SW480 (cell line): ENCODE measurements around the gene ANKRD33B.
"Not testable (repeated sequence)": the region's sequence is repeated elsewhere in the genome, so short reads cannot be mapped to it uniquely, and the experiment has no call there.

Experiments
- DNase-seq: peaks from one replicate; pipeline ENCODE4 v3.0.0-alpha.2; 2016; ENCODE audit warnings: low spot score

The ANKRD33B gene

DNA sequence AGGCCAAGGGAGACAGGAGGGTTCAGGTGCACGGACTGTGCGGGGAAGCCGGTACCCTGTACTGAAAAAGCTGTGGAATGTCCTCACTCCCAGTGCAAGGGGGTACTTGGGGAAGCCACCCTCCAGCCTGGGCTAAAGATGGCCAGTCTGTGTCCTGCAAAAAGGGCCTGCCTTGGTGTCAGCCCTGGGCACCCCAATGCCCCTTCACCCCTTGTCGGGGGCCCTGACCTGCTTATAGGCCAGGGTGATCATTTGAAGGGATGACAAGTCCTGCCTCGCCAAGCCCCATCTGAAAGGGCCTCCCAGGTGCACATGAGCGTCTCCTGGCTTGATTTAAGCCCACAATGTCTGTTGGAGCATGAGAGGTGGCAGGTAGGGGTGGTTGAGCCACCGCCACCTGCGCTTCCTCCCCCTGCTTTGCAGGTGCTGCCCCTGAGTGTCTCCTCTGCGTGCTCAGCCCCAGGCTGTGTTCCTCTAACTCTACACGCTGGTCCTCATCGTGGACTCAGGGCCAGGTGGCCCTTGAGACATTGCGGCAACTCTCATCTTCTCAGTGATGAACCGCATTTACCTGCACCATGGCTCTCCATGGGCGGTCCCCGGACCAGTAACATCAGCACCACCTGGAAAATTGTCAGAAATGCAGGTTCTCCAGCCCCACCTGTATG lies 97.0 kb downstream of the ANKRD33B start:
- DNase-seq, result no peak

DNA sequence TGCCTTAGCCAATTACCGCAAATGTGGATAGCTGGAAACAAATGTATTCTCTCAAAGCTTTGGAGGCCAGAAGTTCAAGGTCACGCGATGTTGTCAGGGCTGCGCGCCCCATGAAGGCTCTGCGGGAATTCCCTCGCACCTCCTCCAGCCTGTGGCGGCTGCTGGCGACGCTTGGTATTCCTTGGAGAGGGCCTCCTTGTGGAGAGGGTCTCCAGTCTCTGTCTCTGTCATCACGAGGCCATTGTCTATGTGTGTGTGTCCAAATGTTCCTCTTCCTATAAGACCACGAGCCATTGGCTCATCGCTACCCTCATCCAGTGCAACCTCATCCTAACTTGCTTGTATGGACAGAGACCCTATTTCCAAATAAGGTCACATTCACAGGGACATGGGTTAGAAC lies 97.5 kb downstream of the ANKRD33B start:
- no peak for DNase-seq

DNA sequence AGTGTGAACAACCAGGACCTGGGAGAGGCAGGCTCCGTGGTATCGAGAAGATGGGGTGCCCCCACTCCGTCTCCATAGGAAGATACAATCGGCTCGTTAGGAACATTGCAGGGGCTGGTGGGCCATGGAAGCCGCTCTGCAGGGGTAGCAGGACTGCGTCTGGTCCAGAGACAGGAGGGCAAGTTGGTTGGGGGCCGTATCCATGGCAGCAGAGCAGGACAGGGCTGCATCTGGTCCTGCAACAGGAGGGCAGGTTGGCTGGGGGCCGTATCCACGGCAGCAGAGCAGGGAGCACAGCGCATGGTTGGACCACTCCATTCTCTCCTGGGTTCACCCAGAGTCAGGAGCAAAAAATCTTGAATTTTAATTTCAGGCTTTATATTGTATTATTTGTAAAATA lies 98.2 kb downstream of the ANKRD33B start:
- no peak for DNase-seq

DNA sequence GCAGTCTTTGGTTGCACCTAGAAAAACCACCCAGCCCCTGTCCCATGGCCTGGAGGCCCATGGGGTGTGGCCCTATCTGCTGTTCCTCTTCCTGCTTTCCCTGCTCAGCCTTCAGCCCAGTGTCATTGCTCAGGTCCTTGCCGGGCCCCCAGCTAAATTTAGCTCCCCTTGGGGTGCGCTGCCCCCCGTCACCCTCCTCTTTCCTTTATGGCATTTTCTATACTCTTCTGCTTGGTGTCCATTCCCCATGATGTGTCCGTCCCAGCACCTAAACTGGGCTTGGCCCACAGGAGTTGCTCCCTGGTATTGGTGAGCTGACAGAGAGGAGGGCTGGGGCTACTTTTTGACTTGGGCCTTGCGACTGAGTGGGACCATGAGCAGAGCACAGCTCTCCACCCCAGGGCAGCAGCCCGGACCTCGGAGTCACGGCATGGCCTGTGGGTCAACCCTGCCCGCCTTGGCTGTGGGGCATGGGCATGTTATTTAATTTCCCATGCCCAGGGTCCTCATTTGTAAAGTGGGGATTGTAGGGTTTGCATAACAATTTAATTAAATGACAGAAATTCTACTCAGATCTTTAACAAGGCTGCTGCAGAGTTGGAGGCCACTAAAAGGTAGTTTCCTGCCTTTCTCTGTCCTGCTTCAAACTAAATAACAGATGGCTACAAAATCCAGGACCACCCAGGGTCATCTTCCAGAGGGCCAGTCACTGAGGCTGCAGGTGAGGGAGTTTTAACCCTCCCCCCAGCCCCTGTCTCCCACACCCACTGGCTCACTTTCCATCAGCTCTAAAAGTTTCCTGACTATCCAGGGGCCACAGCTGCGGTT lies 99.0 kb downstream of the ANKRD33B start:
- DNase-seq, result no peak

DNA sequence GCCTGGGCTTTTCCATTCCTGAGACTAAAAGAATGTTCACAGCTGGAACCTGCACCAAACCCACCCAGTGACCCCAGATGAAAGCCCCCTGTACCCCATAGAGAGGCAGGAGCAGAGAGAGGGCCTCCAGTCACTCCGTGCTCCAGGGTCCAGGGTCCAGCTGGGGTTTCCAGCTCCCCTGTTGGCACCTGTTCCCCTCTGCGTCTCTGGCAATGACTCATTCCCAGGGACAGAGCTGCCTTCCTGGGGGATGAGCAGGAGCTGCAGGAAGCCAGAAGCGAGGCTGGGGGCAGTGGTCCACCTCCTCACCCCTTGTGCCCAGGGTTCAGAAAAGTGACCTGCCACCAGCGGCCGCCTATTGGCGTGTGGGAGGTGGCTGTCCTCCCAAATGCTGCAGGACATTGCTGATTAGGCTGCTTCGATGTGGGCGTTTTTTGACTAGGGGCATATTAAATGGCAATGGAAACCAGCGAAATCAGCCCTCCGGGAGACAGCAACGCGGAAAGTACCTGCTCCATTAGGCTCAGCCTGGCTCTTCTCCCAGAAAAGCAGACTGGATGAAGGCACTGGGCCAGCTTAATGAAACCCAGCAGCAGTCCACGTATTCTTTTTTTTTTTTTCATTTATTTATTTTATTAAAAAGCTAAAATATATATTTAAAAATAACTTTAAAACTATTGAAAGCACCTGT lies 99.8 kb downstream of the ANKRD33B start:
- no peak for DNase-seq

DNA sequence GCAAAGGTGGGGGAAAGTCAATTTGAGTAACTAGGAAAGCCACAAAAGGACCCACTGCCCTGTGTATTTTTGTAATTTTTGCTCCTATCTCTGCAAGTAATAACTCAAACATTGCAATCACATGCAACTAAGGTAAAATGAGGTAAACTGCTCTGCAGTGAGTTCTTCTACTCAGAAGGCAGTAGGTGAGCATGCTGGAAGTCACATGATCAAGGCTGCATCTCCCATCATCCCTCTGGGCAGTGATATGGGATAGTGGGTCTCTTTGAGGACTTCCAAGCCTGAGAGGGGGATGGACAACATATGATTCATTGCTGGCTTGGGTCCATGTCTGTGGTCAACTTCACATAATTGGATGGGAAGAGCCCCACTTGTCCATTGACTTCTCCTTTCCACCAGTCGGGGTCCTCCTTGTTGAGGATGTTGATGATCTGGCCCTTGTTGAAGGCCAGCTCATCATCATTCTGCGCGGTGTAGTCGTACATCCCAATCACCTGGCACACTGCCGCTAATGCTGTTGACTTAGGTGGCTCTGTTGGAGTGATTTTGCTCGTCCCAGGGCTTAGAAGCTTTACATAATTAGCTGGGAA lies 100.4 kb downstream of the ANKRD33B start:
- DNase-seq, result not testable (repeated sequence)

DNA sequence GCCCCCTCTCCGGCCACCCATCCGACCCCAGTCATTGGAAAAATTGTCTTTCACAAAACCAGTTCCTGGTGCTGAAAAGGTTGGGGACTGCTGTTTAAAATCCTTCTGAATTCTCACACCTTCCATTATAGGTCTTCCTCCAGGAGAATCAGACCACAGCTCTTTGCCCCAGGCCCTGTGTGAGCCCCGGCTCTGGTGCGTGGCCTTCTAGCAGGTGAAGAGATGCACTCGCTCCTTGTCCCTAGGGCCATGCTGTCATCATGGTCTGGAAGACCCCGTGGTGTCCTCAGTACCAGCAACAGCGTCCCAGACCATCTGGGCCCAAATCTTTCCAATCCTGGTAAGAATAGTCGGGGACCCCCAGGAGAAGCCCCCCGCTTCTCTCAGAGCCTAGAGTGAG lies 101.9 kb downstream of the ANKRD33B start:
- DNase-seq, result no peak

DNA sequence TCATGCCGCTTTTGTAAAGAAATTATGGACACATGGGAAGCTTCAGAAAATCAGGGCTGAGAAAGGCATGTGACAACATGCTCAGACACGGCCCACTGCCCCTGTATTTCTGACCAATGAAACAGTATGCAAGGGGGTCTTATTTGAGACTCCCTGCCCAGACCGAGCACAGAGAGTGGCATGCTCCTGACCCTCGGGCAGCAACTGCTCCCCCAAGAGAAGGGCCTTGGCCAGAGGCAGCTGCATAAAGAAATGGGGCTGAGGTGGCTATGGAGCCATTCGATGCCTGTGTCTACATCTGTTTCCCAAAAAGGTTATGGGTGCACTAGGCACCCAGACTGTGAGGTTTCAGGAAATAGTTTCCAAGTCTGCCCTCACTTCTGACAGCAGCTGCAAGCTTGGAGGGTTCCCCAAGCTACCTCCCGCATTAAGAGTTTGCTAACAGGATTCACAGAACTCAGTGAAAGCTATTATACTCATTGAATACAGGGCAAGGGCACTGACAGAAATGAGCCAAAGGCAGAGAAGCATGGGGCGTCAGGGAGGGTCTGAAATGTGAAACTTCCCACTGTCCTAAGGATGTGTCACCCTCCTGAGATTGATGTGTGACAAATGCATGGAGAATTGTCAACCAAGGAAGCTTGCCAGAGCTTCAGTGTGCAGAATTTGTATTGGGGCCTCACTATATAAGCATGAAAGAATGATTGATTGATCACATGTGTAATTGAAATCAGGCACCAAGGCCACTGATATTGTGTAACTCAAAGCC lies 102.8 kb downstream of the ANKRD33B start:
- no peak for DNase-seq

DNA sequence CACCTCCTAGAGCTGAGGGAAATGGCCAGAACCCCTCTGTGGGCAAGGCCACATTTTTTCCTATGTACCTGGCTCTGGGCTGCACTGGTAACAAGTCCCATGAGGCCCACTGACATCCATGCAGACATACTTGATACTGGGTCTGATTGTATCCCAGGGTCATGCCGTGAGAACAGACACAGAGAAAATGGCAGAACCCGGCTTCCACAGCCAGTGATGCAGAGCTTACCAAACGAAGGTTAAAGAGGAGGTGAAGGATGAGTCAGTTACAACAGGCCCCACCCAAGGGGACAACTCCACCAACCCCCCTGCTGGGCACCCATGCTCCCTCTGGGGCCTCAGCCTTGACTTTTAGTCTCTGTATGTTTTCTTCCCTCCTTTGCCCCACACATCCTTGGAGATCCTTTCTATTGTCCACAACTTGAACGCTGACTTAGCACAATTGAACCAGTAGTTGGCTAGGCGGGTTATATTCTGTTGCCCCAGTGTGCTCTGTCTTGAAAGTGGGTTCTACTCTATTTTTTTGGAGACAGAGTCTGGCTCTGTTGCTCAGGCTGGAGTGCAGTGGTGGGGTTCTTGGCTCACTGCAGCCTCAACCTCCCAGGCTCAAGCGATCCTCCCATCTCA lies 103.7 kb downstream of the ANKRD33B start:
- DNase-seq, result no peak

DNA sequence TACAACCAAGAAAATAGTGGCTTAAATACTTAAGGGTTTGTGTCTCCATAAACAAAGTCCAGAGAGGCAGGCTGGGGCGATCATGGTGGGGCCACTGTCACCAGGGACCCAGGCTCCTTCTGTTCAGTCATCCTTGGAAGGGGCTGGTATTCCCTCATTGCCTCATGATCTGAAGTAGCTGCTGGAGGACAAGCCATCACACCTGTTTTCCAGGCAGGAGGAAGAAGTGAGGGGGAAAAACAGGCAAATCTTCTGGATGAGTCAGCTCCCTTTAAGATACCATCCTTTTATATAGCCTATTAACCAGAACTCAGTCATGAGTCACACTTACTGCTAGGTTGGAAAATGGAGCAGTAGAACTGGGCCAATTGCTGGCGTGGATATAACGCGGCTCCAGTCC lies 104.8 kb downstream of the ANKRD33B start:
- DNase-seq, result peak; percentile 26

DNA sequence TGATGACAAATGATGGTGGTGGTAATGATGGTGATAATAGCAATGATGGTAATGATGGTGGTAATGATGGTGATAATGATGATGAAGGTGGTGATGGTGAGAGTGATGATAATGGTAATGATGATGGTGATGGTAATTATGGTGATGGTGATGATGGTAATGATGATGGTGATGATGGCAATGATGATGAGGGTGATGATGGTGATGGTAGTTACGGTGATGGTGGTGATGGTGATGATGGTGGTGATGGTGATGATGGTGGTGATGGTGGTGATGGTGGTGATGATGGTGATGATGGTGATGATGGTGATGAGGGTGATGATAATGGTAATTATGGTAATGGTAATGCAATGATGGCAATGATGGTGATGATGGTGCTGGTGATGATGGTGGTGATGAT lies 106.1 kb downstream of the ANKRD33B start:
- DNase-seq, result no peak

DNA sequence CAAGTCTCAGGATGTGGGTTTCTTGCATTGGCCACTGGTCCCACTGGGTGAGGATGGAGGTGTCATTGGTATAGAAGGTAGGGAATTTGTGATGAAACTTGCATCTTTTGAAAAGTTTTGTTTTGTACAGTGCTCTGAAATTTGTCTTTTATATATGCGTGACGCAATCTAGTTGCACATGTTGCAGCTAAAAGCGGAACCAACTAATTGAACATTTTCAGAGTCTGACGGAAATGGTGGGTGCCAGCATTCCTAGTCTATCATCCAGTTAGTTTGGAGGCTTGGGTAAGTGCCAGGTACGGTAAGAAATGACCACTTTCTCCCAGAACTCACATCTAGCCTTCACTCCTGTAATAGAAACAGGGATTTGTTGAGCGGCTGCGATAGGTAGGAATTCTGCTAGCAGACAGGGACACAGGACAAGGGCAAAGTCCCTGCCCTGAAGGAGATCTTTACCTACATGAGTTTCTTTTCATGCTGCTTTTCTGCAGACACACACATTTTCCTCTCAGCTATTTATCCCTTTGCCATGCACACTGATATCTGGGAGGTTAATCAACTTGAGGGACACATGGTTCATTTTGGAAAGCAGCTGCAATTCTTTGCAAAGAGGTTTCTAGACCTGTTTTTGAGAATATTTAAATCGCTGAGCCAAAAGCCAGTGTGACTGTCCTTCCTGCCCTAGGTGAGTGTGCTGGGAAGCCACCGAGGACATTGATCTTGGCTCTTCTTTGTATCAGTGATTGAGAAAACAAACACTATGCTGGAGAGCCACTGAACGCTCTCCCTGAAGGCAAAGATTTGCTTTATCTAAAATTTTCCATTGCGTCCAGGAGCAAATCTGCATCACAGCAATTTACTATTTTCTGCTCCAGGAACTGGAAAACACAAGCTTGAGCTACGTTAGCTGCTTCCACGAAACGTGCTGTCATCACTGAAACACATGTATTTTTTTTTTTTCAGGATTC lies 107.5 kb downstream of the ANKRD33B start:
- DNase-seq, result no peak

DNA sequence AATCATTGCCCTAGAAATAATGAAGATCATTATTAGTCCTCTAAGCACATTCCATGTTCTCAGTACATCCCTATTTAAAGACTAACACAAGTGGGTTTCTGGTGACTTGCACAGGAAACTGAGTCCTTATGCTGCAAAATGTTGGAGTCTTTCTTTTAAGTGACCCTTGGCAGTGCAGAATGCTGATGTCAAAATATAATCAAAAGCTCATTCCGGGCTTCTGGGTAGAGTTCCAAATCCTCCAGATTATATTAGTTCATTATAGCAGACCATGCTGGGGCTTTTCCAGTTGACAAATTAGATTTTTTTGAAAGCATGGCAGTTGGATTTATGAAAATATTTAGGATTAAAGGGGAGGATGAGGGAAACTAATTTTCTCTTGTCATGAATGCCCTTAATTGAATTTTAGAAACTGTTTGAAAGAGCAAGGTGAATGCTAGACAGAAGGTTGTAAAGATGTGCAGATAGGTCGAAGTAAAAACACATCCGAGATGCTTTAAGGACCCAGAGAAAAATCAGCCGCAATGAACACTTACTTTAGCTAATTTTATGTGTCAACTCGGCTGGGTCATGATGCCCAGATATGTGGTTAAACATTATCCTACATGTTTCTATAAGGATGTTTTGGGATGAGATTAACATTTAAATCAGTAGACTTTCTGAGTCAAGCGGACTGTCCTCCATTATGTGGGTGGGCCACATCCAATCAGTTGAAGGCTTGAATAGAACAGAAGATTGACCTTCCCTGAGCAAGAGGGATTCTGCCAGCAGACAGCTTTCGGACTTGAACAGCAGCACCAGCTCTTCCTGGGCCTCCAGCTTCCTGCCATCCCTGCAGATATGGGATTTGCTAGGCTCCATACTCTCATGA lies 108.5 kb downstream of the ANKRD33B start:
- DNase-seq, result no peak

DNA sequence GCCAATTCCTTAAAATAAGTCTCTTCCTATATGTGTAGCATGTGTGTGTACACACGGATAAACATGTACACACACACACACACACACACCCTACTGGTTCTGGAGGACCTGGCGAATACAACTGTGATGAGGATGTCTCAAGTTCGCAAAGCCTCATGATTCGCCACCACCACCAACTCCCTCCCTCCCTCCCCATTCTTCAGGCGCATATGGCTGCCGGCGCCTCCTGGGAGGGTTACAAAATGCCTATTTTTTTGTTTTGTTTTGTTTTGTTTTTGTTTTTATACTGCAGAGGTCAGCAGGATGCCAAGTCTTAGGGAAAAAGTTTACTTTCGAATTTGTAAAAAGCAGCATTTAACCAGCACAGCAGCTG lies 109.1 kb downstream of the ANKRD33B start:
- no peak for DNase-seq

DNA sequence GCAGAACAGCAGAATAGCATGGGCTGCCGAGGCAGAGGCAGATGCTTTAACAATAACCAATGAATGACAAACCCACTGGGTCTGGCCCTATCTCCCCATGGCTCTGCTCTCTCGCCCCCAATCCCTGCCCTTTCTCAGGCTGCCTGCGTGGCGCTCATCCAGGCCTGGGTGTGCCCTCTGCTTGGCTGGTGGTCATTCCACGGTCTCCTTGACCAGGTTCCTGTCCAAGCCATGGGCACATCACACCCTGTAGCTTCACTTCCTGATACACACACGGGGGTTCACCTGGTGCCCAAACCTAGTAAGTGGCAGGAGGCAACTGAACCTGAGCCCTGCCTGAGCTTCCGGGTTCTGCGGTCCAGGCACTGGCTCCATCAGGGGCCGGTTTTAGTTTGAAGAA lies 109.5 kb downstream of the ANKRD33B start:
- DNase-seq, result no peak

DNA sequence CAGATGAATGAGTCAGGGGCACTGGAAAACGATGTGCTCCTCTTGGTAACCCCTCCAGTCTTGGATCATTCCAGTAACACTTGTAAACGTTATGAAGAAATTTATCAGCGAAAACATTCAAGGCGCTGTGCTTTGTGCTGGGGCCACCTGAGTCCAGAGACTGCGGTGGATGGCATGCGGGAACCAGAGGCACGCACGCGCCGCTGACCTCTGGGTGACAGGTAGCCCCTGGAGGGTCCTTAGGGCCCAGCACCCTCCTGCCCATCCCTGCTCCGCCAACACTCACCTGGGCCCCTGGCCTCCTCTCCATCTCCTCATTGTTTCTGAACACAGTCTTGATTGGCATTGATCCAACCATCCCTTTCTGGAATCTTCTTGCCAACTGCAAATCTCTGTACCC lies 110.2 kb downstream of the ANKRD33B start:
- no peak for DNase-seq

DNA sequence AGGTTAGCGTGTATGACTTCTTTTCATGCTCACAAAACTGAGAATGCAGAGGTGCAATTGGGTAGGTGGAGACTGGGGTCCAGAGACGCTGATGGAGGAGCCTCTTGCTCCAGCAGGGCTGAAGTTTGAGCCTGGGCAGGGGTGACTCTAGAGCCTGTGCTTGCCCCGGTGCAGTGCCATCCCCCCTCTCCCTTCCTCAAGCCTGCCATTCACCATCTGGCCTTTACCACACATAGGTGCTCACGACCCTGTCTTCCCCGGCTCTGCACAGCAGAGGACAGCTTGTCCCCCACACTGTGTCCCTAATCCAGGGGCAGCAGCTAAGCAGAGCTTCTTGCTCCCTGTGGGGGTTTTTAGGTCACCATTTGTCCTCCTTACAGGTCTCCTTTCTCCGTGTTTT lies 110.7 kb downstream of the ANKRD33B start:
- DNase-seq, result no peak

DNA sequence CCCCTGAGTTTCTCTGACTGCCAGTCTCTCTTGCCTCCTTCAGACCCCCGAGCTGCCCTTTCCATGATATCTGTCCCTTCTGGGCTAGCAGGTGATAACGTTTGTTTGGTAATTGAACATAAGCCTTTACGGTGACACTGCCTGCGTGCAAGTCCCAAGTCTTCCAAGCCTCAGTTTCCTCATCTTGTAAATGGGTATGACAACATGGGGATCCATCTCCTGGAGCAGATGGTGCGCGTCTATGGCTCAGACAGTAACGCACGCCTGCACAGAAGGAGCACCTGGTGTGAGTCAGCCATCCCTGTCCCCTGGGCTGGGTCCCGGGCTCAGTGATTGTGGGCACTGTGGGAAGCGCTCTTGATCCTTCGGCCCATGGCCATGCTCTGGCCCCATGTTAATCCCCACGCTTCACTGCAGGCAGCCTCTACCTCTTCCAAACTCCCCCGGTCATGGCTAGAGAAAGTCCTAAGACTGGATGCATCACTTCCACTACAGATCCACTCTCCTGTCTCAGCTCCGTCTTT lies 111.4 kb downstream of the ANKRD33B start:
- no peak for DNase-seq

DNA sequence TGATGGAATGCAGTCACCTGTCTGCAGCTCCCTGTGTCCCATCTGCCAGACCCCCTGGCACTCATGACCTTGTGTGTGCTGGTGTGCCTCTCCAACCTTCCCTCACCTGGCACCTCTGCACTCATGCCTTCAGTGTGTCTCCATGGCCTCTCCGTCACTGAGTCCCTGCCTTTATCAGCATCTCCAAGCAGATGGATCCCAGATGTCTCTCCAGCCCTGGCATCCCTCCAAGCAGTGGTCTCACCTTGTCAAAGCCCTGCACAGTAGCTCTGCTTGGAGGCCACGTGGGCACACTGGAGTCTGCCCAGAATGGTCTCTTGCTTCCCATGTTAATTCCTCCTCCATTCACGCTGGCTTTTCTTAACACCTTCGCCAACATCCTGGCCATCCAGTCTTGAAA lies 112.4 kb downstream of the ANKRD33B start:
- DNase-seq, result no peak
